GM18870 (cell line): Measurements from ENCODE around the gene ACSM3.

Experiments used
- ATAC-seq: cut with Tn5 transposase; IDR thresholded peaks from one replicate; pipeline ENCODE4 v1.9.1; 2021; ENCODE audit warnings: moderate library complexity; ENCODE audit not compliant: unreplicated experiment

The ACSM3 gene

DNA sequence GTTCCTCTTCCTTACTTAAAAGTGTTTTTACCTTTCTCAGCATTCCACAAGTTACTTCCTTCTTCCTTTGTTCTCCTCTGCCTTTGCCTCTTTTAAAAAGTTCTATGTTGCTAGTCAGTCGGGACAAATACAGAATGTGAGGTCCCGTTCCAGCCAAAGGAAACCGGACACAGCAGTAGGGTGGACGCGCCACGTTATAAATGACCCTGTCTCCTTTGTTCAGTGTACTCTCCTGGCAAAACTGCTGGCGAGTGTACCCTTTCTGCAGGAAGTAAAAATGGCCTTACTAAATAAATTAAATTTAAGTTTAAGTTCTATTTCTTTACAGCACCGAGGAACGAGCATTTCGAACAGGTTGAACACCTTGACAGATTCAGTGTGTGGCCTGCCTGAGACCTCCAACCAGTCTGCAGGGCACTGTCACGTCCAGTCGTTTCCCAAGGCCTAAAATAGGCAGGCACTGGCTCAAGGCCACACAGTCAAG lies 41.9 kb downstream of the ACSM3 start:
- ATAC-seq, result peak; percentile 6

DNA sequence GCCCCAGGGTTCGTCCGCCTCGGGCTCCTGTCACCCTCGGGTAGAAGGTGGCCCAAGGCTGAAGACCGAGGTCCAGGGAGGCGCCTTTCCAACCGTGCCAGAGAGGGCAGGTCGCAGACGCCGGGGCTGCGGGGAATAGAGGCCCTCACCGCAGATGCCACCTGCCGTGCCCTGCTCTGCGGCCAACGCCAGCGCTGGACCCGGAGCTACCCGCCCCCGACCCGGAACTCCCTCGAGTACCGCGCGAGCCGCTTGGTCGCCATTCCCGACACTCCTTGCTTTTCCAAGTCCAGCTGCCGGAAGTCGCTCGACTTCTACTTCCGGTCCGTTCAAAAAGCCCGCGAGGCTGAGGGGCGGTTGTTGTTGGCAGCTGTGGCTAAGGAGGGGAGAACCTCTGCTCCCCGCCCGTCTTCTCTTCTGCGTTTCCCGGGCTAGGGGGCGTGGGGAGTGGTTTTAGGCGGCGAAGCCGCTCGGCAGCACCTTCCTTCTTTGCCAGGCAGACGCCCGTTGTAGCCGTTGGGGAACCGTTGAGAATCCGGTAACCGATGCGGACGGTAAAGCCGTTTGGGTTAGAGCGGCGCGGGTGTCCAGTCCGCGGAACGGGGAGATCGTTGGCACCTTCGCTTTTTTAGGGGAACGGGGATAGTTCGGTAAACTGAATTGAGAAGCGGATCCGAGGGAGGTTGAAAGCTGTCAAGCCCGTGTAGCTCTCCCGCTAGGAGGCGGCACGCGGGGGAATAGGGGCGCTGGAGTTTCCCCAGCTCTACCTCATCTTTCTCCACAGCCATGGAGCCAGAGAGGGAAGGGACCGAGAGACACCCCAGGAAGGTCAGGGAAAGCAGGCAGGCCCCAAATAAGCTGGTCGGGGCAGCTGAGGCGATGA lies 42.6 kb downstream of the ACSM3 start, which contains the start of the genes ERI2 and REXO5:
Gene ERI2 (minus strand): TSS at position 305 of the 883 bp plus-strand sequence. CDS start 42 bp downstream, at position 263.
Gene REXO5 (plus strand): TSS at position 360 of the 883 bp plus-strand sequence. CDS start 427 bp downstream, at position 787.
- peak; percentile 56 for ATAC-seq

DNA sequence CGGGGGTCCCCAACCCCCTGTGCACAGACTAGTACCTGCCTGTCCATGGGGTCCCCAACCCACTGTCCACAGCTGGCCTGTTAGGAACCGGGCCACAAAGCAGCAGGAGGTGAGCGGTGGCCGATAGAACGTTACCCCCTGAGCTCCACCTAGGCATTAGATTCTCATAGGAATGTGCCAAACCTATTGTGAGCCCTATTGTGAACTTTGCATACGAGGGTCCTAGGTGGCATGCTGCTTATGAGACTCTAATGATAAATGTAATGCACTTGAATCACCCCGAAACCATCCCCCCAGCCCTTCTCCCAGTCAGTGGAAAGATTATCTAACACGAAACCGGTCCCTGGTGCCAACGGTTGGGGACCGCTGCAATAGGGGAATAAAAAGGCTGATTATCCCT lies 44.0 kb downstream of the ACSM3 start:
- no peak for ATAC-seq

DNA sequence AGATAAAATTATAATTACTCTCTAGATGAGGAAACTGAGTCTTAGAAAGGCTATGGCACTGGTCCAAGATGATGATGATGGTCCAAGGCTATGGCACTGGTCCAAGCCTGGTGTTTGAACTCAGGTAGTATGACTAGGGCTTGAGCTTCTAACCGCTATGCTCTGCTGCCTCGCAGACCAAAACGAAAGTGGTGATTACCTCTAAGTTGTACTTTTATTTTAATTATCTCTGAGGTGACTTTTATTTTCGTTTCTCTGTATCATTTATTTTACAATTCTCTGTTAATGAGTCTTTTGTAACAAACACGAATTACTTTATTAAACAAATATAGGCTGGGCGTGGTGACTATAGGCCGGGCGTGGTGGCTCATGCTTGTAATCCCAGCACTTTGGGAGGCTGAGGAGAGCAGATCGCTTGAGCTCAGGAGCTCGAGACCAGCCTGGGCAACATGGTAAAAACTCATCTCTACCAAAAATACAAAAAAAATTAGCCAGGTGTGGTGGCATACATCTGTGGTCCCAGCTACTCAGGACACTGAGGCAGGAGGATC lies 48.1 kb downstream of the ACSM3 start:
- ATAC-seq, result no peak

DNA sequence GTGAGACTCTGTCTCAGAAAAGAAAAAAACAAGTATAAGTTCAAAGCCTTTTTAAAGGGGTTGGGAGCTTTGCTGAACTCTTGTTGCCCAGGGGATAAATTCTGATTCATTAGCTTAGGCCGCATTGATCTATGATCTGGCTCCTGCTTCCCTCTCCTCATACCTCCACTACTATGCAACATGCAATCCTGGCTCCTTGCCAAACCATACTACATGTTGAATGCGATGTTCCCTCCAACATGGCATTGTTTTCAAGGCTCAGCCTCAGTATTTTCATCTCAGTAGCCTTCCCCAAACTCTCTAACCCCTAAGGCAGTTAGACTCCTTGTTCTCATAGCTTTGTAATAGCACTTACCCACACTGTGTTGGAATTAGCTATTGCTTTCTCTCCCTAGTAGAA lies 48.7 kb downstream of the ACSM3 start:
- no peak for ATAC-seq

DNA sequence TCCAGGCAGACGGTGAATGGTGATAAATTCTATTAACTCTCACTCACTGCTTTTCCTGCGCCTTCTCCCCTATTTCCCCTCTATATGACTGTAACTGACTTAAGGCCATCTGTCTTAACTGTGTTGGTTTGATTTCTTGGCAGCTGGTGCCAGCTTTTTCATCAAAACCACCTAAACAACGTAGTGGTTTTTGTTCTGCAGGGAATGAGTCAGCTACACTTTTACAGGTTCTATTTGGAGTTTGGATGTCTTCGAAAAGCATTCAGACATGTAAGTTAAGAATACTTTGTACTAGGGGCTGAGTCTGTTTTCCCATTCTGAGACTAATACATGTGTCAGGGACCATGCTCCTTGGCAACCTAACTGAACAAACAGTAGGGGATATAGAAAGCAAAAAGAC lies 51.0 kb downstream of the ACSM3 start:
- no peak for ATAC-seq

DNA sequence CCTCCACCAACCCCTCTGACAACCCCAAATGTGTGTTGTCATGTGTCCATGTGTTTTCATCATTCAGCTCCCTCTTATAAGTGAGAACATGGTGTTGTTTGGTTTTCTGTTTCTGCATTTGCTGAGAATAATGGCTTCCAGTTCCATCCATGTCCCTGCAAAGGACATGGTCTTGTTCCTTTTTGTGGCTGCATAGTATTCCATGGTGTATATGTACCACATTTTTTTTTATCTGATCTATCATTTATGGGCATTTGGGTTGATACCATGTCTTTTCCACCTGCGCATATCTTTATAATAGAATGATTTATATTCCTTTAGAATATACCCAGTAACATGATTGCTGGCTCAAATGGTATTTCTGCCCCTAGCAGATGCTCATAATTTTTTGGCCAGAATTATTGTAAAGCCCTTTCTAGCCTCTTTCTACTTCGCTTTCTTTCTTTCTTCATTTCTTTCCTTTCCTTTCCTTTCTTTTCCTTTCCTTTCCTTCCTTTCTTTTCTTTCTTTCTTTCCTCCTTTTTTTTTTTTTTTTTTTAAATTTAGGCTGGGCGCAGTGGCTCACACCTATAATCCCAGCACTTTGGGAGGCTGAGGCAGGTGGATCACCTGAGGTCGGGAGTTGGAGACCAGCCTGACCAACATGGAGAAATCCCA lies 55.2 kb downstream of the ACSM3 start:
- no peak for ATAC-seq

DNA sequence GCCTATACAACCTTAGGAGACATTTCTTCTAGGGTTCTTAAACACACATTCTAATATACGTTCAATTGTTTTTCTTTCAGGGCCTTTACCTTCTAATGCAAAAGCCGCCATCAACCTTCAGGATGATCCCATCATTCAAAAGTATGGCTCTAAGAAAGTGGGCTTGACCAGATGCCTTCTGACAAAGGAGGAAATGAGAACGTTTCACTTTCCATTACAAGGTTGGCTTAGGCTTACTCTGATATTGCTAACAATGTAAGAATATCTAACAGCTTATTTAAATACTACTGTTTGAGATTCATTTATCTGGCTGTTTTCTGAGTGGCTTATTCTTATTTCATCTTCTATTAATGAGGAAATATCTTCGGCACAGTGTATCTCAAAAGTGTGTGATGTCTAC lies 57.9 kb downstream of the ACSM3 start:
- no peak for ATAC-seq

DNA sequence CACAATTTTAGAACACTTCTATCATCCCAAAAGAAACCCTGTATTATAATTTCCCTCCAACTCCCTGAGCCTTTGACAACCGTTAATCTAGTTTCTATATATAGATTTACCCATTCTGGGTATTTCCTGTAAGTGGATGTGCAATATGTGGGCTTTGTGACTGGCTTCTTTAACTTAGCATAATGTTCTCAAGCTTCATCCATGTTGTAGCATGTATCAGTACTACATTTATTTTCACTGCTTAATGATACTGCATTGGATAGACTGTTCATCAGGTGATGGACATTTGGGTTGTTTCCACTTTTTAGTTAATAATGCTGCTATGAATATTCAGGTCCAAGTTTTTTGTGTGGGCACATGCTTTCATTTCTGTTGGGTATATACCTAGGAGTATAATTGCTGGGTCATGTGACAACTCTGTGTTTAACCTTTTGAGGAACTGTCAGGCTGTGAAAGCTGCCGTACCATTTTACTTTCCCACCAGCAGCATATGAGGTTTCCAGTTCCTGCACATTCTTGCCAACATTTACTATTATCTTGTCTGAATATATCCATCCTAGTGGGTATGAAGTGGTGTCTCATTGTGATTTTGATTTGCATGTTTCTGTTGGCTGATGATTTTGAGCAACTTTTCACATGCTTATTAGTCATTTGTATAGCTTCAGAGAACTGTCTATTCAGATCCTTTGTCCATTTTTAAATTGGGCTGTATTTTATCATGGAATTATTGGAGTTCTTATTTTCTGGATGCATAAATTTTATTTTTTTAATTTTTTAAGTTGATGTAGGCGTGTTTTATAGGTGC lies 58.9 kb downstream of the ACSM3 start:
- no peak for ATAC-seq

DNA sequence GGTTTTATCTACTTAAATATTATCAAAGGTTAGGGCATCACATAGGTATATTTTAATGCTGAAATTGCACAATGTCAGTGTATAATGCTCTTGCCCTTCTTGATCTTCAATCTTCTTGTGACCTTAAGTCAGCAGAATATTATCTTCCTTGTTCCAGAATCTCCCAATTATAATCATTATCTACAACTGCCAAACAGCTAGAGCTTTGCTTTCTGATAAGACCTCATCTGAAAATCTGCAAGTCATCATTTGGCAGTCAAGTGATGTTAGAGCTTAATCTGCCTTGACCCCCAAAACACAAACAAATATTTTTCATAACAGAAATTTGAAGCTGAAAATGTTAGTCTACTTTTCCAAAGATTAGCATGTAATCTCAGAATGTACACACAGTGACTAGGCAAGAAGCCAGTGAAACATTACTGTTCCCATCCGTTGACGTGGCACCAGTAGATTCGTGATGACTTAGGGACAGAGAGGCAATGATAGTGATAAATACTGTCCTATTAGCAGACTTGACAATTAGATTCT lies 62.3 kb downstream of the ACSM3 start:
- no peak for ATAC-seq

DNA sequence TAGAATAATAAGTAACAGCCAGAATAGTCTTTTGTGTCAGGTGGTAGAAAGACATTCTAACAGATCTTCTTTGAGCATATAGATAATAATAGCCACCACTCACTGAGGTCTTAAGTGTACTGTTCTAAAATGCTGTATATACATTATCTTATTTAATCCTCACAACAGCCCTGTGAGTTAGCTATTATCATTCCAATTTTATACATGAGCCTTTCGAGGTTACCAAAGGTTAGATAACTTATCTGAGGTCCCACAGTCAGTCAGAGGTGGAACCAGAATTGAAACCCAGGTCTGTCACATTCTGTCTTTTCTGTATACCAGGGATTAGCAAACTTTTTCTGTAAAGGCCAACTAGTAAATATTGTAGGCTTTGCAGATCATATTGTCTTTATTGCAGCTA lies 65.7 kb downstream of the ACSM3 start:
- no peak for ATAC-seq

DNA sequence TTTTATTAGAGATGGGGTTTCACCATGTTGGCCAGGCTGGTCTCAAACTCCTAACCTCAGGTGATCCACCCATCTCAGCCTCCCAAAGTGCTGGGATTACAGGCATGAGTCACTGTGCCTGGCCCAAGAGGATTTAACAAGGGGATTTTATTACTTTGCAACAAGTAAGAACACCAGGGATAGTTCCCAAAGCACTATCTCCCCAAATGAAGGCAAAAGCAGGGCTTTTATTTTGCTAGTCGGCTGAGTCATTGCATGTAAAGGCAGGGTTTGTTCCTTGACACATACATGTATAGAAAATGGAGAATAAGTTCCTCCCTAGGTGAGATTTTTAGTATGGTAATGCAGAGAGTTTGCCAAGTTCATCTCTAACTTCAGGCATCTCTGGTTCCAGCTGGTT lies 66.6 kb downstream of the ACSM3 start:
- ATAC-seq, result no peak

DNA sequence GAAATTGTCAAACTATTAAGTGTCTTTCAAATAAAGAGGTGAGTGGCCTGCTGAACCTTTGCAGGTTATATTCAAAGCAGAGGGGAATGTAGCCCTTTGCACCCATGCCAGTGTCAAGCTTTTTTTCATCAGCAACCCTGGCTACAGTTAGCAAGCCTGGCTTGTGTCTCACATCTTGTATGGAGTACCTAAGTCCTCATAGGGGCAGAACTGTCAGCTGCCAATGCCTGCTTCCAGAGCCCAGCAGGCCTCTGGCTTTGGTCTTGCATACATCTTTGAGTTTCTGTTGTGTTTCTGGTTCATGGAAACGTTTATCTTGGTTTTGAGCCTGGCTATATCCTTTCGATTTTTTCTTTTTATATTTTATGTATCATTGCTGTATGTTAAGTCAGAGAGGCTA lies 69.3 kb downstream of the ACSM3 start:
- ATAC-seq, result no peak

DNA sequence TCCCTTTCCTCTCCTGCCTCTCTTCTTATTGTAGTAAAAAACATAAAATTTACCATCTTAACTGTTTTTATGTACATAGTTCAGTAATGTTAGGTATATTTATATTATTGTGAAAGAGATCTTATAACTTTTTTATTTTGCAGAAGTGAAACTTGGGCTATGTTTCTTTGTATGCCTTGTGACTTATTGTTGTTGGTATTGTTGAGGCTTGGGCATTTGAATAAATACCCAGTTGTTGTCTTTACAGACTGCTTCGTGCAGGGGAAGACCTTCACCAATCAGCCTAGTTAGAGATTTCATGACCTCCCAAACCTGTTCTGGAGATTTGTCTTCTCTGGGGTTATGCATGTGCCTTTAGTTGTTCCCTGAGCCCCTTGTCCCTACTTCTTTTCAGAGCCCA lies 74.4 kb downstream of the ACSM3 start:
- ATAC-seq, result no peak

DNA sequence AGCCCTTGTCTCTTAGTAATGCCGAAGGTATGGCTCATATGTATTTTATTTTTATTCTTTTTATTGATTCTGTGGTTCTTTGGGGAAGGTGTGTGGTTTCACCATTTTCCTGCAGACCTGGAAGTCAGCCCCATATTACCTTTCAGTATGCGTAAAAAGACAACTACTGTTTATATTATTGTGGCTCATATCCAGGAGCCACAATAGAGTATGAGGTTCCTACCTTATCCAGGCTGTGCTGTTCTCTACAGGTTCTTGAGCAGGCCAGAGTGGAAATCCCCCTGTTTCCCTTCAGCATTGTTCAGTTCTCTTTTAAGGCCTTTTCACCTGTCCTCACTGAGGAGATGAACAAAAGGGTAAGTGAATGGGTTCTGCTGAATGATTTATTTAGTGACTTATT lies 75.7 kb downstream of the ACSM3 start:
- no peak for ATAC-seq

DNA sequence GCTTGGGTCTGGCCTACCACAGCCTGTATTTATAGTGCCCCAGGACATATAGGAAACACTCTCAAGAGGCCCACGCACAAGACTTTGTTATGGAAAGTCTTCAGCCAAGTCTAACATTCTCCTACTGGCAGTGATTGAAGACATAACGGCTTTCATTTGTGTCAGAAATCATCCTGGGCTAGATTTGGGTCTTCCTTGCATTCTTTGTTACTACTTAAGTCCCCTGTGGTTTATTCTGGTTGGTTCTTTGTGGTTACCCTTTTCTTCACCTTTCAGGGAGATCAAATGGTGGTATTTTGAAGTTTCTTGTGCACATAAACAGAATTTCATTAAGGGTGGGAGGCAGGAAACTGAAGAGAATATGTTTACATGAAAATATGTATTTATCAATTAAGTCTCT lies 80.2 kb downstream of the ACSM3 start:
- no peak for ATAC-seq

DNA sequence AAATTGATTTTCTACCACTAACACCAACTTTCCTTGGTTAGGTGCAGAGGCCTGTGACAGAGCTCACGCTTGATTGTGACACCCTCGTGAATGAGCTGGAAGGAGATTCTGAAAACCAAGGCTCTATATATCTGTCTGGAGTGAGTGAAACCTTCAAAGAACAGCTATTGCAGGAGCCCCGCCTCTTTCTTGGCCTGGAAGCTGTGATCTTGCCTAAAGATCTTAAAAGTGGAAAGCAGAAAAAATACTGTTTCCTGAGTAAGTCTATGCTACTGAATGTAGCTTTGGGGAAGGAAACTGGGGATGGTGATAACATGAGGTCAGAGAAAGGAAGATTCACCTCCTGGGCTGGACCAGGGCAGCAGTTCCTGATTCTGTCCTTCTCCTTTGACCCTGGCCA lies 80.8 kb downstream of the ACSM3 start:
- no peak for ATAC-seq

DNA sequence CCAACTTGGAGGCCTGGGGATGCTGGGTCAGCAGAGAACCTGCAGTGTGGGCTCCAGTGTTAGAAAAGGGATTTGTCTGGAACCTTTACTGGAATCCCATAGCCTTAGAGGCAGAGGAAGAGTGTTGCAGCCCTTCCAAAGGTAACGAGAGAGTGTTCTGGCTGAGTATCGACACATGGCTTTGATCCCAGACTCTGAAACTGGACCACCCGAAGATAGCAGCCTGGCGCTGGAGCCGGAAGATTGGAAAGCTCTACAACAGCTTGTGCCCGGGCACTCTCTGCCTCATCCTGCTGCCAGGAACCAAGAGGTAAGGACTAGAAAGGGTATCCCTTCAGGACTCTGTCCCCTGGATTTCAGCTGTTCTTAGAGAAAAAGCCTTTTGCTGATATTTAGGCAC lies 82.2 kb downstream of the ACSM3 start:
- ATAC-seq, result no peak

DNA sequence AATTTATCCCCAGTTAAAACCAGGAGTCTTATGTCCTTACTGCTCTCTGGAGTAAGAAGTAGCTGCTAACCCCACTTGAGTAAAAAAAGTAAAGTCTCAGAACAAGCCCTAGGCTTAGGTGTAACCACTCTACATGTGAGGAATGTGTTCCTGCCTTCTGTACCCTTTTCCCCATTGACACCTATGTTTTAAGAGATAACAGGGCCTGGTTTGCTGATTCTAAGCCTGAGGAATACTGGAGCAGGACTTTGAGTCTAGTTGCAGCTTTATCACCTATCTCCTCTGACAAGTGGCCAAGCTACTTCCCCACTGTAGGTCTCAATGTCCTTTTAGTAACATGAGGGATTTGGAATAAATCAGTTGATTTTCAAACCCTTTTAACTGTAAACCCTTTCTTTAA lies 82.7 kb downstream of the ACSM3 start:
- no peak for ATAC-seq
